HCT116 (cell line): ENCODE data around the gene SDK1. TPM values are rescaled to one million over a fixed set of nuclear protein-coding genes. Genes with fewer than 3 reads are reported as not detected.

Experiments used
- ATAC-seq: fragments of 200-7000 bp; cut with Tn5 transposase; 2 replicates; pipeline ENCODE4 v1.9.1; 2020; ENCODE audit warnings: mild to moderate bottlenecking, moderate library complexity
- BruUV-seq: library from RNA; stranded (reverse); fragments of 400-500 nt; replicated peaks from 2 replicates; lab custom pipeline; 2021; lab: Mats Ljungman, UMichigan
- CTCF ChIA-PET: fragments of 300-600 bp; sonication (Branson Sonifier 250); formaldehyde crosslinking; loops from one replicate; lab custom pipeline; 2021; ENCODE audit warnings: antibody characterized with exemption; lab: Charles Lee
- POLR2A ChIA-PET: fragments of 300-600, 350-600 bp; sonication (Branson Sonifier 250); formaldehyde crosslinking; loops from one replicate; lab custom pipeline; 2021; ENCODE audit warnings: antibody characterized with exemption; lab: Charles Lee
- RAD21 ChIA-PET, 2 experiments: fragments of 300-600 bp; sonication (Branson Sonifier 250); formaldehyde crosslinking; loops; one replicate each; lab custom pipeline; 2023; ENCODE audit warnings: low total read pairs in 2 of 2; ENCODE audit not compliant: uncharacterized antibody in 2 of 2, unreplicated experiment in 2 of 2, low non-redundant PET in 1 of 2; lab: Charles Lee
- DNase-seq: peaks from one replicate; pipeline ENCODE4 v3.0.0-alpha.2; 2010; ENCODE audit warnings: low read depth, low spot score
- H2AFZ ChIP-seq: fragments of 200-600 bp; shearing (Covaris generic), sonication (generic); 2 replicates; pipeline ENCODE4 v1.6.1; 2017; ENCODE audit warnings: low read depth, mixed run types, mixed read lengths, antibody characterized with exemption, low read length; ENCODE audit not compliant: poor library complexity, severe bottlenecking
- H3K27ac ChIP-seq: 2 replicates; pipeline ENCODE4 v1.5.1; 2012; ENCODE audit warnings: low read depth, low read length
- H3K27me3 ChIP-seq: fragments of 200-600 bp; sonication (generic); 2 replicates; pipeline ENCODE4 v1.6.1; 2016; ENCODE audit warnings: mixed run types, low read length, mixed read lengths; ENCODE audit not compliant: insufficient read depth
- H3K36me3 ChIP-seq, 2 experiments: fragments of 200-500 bp in 1 of 2; fragments of 200-600 bp in 1 of 2; sonication (Bioruptor generic) in 1 of 2; sonication (generic) in 1 of 2; 2 replicates each; pipeline versions ENCODE4 v1.5.1 to v1.6.1; 2014 to 2016; ENCODE audit warnings: low read length in 2 of 2, inconsistent platforms in 1 of 2, mixed read lengths in 1 of 2, mixed run types in 1 of 2; ENCODE audit not compliant: insufficient read depth in 2 of 2, control insufficient read depth in 1 of 2
- H3K4me1 ChIP-seq, 2 experiments: fragments of 200-600 bp in 1 of 2; sonication (generic) in 1 of 2; 2 replicates each; pipeline versions ENCODE4 v1.5.1 to v1.6.1; 2012 to 2017; ENCODE audit warnings: low read length in 2 of 2, inconsistent platforms in 1 of 2, mild to moderate bottlenecking in 1 of 2, mixed read lengths in 1 of 2, mixed run types in 1 of 2, moderate library complexity in 1 of 2; ENCODE audit not compliant: insufficient read depth in 2 of 2, control insufficient read depth in 1 of 2
- H3K4me2 ChIP-seq: fragments of 200-600 bp; sonication (generic); 2 replicates; pipeline ENCODE4 v1.6.1; 2017; ENCODE audit warnings: mixed run types, low read length, mixed read lengths
- H3K4me3 ChIP-seq, 2 experiments: fragments of 200-600 bp in 1 of 2; sonication (generic) in 1 of 2; replicated peaks in 1 of 2; 2 replicates each; pipeline ENCODE4 v1.5.1; 2011 to 2016; ENCODE audit warnings: low read length in 2 of 2, control low read depth in 1 of 2, low read depth in 1 of 2, mild to moderate bottlenecking in 1 of 2, mixed read lengths in 1 of 2, mixed run types in 1 of 2
- H3K79me2 ChIP-seq: fragments of 200-600 bp; sonication (generic); 2 replicates; pipeline ENCODE4 v1.6.1; 2017; ENCODE audit warnings: mild to moderate bottlenecking, mixed run types, low read length, moderate library complexity, mixed read lengths; ENCODE audit not compliant: insufficient read depth
- H3K9ac ChIP-seq: fragments of 200-600 bp; sonication (generic); 2 replicates; pipeline ENCODE4 v1.6.1; 2016; ENCODE audit warnings: low read length, mixed read lengths
- H3K9me2 ChIP-seq: fragments of 200-600 bp; sonication (generic), shearing (Covaris generic); 2 replicates; pipeline ENCODE4 v1.6.1; 2017; ENCODE audit warnings: mixed run types, mild to moderate bottlenecking, moderate library complexity; ENCODE audit not compliant: insufficient read depth
- H3K9me3 ChIP-seq, 2 experiments: fragments of 200-500 bp in 1 of 2; fragments of 200-600 bp in 1 of 2; sonication (Bioruptor generic) in 1 of 2; sonication (generic) in 1 of 2; 2 replicates each; pipeline ENCODE4 v1.6.1; 2014 to 2017; ENCODE audit warnings: low read length in 2 of 2, mixed read lengths in 2 of 2, inconsistent platforms in 1 of 2, low read depth in 1 of 2, mild to moderate bottlenecking in 1 of 2, mixed run types in 1 of 2, moderate library complexity in 1 of 2; ENCODE audit not compliant: control insufficient read depth in 1 of 2, insufficient read depth in 1 of 2
- H4K20me1 ChIP-seq: fragments of 200-600 bp; sonication (generic), shearing (Covaris generic); 2 replicates; pipeline ENCODE4 v1.6.1; 2017; ENCODE audit warnings: mixed run types, mild to moderate bottlenecking, moderate library complexity; ENCODE audit not compliant: insufficient read depth
- CEBPB ChIP-seq: IDR thresholded peaks from 2 replicates; pipeline ENCODE4 v1.6.1; 2012; ENCODE audit warnings: low read depth
- EGR1 ChIP-seq: IDR thresholded peaks from 2 replicates; pipeline ENCODE4 v1.6.1; 2012; ENCODE audit warnings: low read depth
- ELF1 ChIP-seq: IDR thresholded peaks from 2 replicates; pipeline ENCODE4 v1.6.1; 2012; ENCODE audit warnings: low read depth, borderline replicate concordance
- EZH2 ChIP-seq: fragments of 200-600 bp; sonication (generic); IDR thresholded peaks from 2 replicates; pipeline ENCODE4 v1.6.1; 2017; ENCODE audit warnings: antibody characterized with exemption, mixed run types
- EZH2phosphoT487 ChIP-seq: fragments of 200-600 bp; IDR thresholded peaks from 2 replicates; pipeline ENCODE4 v1.6.1; 2018; ENCODE audit warnings: antibody characterized with exemption, borderline replicate concordance
- JUND ChIP-seq: IDR thresholded peaks from 2 replicates; pipeline ENCODE4 v1.6.1; 2012
- POLR2A ChIP-seq: IDR thresholded peaks from 2 replicates; pipeline ENCODE4 v1.7.0; 2011; ENCODE audit warnings: borderline replicate concordance; ENCODE audit not compliant: insufficient read depth, insufficient read length; ENCODE audit errors: extremely low read depth
- RAD21 ChIP-seq: IDR thresholded peaks from 2 replicates; pipeline ENCODE4 v1.6.1; 2012; ENCODE audit warnings: low read depth, mild to moderate bottlenecking
- SIN3A ChIP-seq: IDR thresholded peaks from 2 replicates; pipeline ENCODE4 v1.6.1; 2012; ENCODE audit warnings: low read depth
- SP1 ChIP-seq: IDR thresholded peaks from 2 replicates; pipeline ENCODE4 v1.6.1; 2012; ENCODE audit warnings: low read depth
- TCF7L2 ChIP-seq: IDR thresholded peaks from 2 replicates; pipeline ENCODE4 v1.7.0; 2011; ENCODE audit warnings: borderline replicate concordance, inconsistent platforms; ENCODE audit not compliant: insufficient read depth, insufficient read length; ENCODE audit errors: extremely low read depth
- YY1 ChIP-seq: IDR thresholded peaks from 2 replicates; pipeline ENCODE4 v1.6.1; 2011; ENCODE audit warnings: low read length, low read depth, moderate library complexity, mild to moderate bottlenecking; ENCODE audit not compliant: insufficient replicate concordance; ENCODE audit errors: extremely low read depth
- intact Hi-C: fragments of 100-400 bp; cut with micrococcal nuclease; formaldehyde crosslinking; loops from 2 replicates; pipeline ENCODE4 v1.10.0; 2022
- total RNA-seq: library from RNA; stranded (reverse); gene quantifications from one replicate; pipeline ENCODE4 v1.2.1, GENCODE V29; 2021; ENCODE audit not compliant: unreplicated experiment
- TF ChIP-seq, protein P1 (sequence below): IDR thresholded peaks from 2 replicates; pipeline ENCODE4 v1.6.1; 2012

SDK1 gene
- total RNA-seq, 1 experiment from 2014 or later, result 0.05 TPM

DNA sequence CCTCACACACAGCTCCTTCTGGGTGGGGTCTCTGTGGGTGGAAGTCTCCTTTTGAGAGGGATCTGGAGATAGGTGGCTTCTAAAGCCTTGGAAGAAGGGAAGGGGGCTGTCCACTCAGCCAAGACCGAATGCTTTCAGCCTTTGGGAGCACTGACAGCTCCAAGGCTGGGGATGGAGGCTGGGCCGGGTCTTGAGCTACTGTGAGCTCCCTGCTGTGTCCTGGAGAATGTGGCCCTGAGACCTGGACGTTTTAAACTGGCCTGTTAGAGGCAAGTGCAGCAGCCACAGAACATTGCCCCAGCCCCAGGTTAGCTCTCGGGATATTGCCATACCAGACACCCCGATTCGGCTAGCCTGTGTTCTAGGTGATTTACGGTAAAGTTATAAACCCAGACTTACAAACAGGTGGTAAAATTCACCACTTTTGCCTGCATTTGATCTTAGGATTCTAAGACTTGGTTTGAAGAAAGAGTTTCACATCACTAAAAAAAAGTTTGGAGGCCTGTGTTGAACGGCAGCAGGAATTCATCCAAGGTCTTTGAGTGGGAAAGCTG is 832.5 kb downstream of the SDK1 start:
- H3K79me2 ChIP-seq, result no peaks in the 10 kb centered on the region
- DNase-seq (no peak), ATAC-seq (no peak)
- H3K9me2 ChIP-seq, result no peaks in the 10 kb centered on the region
- H4K20me1 ChIP-seq, result no peaks in the 10 kb centered on the region
- H3K27me3 ChIP-seq, result no peaks in the 10 kb centered on the region
- H3K9ac ChIP-seq, result no peak overlapping the region
- H3K9me3 ChIP-seq, result no peaks in the 10 kb centered on the region
- intact Hi-C loops, result no loop called here
- ChIA-PET CTCF (no interaction called here), POLR2A (interaction anchor here (0.5 kb wide), 1 partner anchor 1681 kb away, joined by 5 read pairs; no protein-coding TSS in a partner anchor), RAD21 (no interaction called here)
- H3K4me1 ChIP-seq, result no peaks in the 10 kb centered on the region
- H3K36me3 ChIP-seq, result no peaks in the 10 kb centered on the region
- H3K4me2 ChIP-seq, result no peak overlapping the region
- no peak overlapping the region for H3K27ac ChIP-seq
- BruUV-seq, result no TSS peak
- no peak overlapping the region for H2AFZ ChIP-seq
- no peak overlapping the region for H3K4me3 ChIP-seq
- TF ChIP-seq, protein P1, sequence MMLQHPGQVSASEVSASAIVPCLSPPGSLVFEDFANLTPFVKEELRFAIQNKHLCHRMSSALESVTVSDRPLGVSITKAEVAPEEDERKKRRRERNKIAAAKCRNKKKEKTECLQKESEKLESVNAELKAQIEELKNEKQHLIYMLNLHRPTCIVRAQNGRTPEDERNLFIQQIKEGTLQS, result no peak
- TF ChIP-seq RAD21, result no peak
- no peak for TF ChIP-seq EZH2phosphoT487
- TF ChIP-seq SIN3A, result no peak
- TF ChIP-seq ELF1, result no peak
- TF ChIP-seq CEBPB, result no peak
- no peak for TF ChIP-seq EZH2
- TF ChIP-seq POLR2A, result no peak
- no peak for TF ChIP-seq TCF7L2
- no peak for TF ChIP-seq JUND

DNA sequence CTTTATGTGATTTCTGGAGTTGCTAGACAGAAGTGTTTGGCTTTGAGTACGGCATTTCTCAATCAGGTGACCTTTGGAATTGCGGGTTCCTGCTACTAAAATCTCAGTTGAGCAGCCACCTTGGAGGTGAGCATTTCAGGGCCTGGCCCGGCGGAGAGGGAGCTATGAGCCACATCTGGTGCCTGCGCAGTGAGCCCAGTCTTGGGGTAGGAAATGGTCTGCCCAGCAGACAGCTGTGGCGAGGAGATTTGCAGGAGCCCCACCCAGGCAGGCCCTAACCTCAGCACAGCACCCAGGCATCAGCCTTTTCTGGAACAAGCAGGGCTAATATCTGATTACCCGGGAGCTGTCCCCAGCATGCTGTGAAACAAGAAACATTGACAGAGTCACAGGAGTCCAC is 833.2 kb downstream of the SDK1 start:
- Histone ChIP-seq H3K9ac (no peak overlapping the region), H3K79me2 (no peaks in the 10 kb centered on the region), H3K27me3 (no peaks in the 10 kb centered on the region), H3K4me1 (no peaks in the 10 kb centered on the region), H4K20me1 (no peaks in the 10 kb centered on the region), H3K4me3 (no peak overlapping the region), H3K9me2 (no peaks in the 10 kb centered on the region), H3K4me2 (no peak overlapping the region), H3K9me3 (no peaks in the 10 kb centered on the region), H3K36me3 (no peaks in the 10 kb centered on the region), H3K27ac (no peak overlapping the region), H2AFZ (no peak overlapping the region)
- DNase-seq (no peak), ATAC-seq (no peak)
- BruUV-seq, result no TSS peak
- intact Hi-C loops, result no loop called here
- TF ChIP-seq CEBPB (no peak), EGR1 (no peak), EZH2phosphoT487 (no peak), SP1 (no peak), YY1 (no peak)
- ChIA-PET CTCF (no interaction called here), POLR2A (no interaction called here), RAD21 (no interaction called here)
